ENCODE data around the gene STX16.

Gene STX16

GRCh38 chr20:58697201-58697866 is 46.3 kb downstream of the STX16 start:
- no peak for DNase-seq

- DNase-seq = no peak
Measured at GRCh38 chr20:58697867-58698703, 47.0 kb downstream of the STX16 start.

- no peak for DNase-seq
Measured at GRCh38 chr20:58698741-58699622, 47.9 kb downstream of the STX16 start.

- no peak for DNase-seq
Measured at GRCh38 chr20:58699623-58700107, 48.6 kb downstream of the STX16 start.

- DNase-seq = no peak
Measured at GRCh38 chr20:58700121-58700821, 49.2 kb downstream of the STX16 start.

GRCh38 chr20:58700823-58701222 is 49.7 kb downstream of the STX16 start:
- no peak for DNase-seq

- no peak for DNase-seq
Measured at GRCh38 chr20:58701431-58702160, 50.5 kb downstream of the STX16 start.

GRCh38 chr20:58702161-58702510 is 51.1 kb downstream of the STX16 start:
- DNase-seq = no peak

GRCh38 chr20:58702859-58703648 is 52.0 kb downstream of the STX16 start:
- DNase-seq = no peak

GRCh38 chr20:58703765-58704371 is 52.8 kb downstream of the STX16 start:
- no peak for DNase-seq

- DNase-seq = no peak
Measured at GRCh38 chr20:58705208-58705926, 54.3 kb downstream of the STX16 start.

GRCh38 chr20:58706150-58706892 is 55.2 kb downstream of the STX16 start:
- no peak for DNase-seq

GRCh38 chr20:58706975-58707681 is 56.0 kb downstream of the STX16 start:
- DNase-seq = no peak

GRCh38 chr20:58707770-58708169 is 56.7 kb downstream of the STX16 start:
- no peak for DNase-seq

- no peak for DNase-seq
Measured at GRCh38 chr20:58708246-58708931, 57.3 kb downstream of the STX16 start.

GRCh38 chr20:58709013-58709702 is 58.1 kb downstream of the STX16 start:
- no peak for DNase-seq

Data from hypothalamus (tissue), 51 donors.